Stimulated activated CD8-positive, alpha-beta memory T cell treated with anti-CD3 and anti-CD28 coated beads, Interleukin-12 subunit alpha, Interleukin-12 subunit beta, amount 100 ng/mL, for 1 hour (primary cell): ENCODE data around the gene LRSAM1.

Experiments used
- DNase-seq: peaks from one replicate; pipeline ENCODE4 v3.0.0-alpha.2; 2020; ENCODE audit warnings: low read depth

Gene LRSAM1

GRCh38 chr9:127497656-127498290 lies 46.5 kb downstream of the LRSAM1 start:
- DNase-seq = no peak

DNA sequence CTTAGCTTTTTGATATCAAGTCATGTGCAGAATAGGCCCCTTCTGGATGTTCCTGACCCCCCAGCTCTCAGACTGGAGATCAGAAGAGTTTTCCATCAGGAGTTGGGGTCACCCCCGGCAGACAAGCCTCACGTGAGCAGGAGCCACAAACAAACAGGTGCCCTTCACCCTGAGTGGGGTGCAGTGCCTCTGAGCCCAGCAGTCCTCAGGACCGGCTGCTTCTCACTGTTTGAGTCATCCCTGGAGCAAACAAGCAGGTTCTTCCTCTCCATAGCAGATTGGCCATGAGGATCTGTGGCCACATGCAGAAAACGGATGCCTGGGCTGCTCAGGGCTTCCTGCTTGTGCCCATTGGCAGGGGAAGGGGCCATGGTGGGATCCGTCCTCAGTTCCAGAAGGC lies 47.0 kb downstream of the LRSAM1 start:
- no peak for DNase-seq

DNA sequence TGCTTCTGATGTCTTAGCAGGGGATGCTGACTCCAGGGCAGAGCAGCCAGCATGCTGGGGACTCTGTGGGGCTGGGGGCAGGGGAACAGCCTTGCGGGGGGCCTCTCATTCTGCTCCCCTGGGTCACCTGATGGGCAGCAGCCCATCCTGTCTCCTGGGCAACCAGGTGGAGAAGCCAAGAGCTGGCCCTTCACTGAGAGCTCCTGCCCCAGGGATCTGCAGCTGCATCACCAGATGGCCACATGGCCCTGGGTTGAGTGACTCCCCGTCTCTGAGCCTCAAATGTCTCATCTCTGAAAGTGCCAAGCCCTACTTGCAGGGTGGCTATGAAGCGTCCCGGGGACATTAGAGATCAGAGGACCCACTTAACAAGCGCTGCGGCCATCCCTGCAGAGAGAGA lies 49.1 kb downstream of the LRSAM1 start:
- DNase-seq = no peak

- no peak for DNase-seq
Observed at GRCh38 chr9:127500862-127501261, 49.6 kb downstream of the LRSAM1 start.

DNA sequence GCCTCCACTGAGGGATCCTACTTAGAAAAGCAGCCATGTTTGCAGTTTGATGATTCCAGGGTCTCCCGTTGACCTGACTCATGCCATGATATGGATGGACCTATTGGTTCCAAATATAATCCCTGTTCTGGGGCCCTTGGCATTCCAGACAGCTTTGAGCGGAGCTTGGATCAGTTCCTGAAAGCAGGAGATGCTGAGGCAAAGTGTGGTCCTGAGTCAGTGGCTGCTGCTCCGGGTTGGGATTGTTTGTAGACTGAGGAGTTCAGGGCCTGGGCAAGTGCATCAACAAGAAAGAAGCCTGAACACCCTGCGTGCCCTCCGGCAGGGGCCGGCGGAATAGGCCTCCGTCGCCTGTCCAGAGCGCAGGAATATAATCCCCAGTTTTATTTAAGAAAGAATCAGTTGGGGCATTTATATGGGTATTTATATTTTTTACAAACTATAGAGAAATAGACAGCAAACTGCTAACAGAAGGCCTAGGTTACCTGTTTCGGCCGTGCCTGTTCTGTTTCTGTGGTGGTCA lies 50.6 kb downstream of the LRSAM1 start:
- no peak for DNase-seq

DNA sequence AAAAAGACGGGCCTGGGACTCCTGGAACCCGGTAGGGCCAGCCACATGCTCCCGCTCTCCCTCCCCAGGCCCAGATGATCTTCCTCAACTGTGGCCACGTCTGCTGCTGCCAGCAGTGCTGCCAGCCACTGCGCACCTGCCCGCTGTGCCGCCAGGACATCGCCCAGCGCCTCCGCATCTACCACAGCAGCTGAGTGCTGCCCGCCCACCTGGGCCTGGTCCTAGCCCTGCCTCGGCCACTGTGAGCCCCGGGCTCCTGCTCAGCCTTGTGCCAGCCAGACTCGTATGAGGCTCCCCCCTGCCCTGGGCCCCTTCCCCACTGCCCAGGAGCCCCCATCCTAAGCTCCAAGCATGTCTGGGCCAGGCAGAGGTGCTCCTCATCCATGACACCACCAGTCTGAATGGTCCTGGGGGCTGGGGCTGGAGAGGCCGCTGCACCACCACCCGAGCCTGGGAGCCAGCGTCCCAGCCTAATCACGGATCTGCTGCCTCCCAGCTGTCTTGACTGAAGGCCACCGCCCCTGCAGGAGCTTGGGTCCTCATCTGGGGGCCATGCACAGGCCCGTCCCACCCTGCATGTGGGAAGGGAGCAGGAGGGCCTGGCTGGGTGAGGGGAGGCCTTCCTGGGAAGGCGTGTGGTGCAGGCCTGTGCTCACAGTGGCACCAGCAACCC lies 51.5 kb downstream of the LRSAM1 start:
- DNase-seq = no peak

- DNase-seq = no peak
Observed at GRCh38 chr9:127503379-127503921, 52.1 kb downstream of the LRSAM1 start.

- peak; percentile 70 for DNase-seq
Observed at GRCh38 chr9:127503947-127504886, 52.9 kb downstream of the LRSAM1 start.

DNA sequence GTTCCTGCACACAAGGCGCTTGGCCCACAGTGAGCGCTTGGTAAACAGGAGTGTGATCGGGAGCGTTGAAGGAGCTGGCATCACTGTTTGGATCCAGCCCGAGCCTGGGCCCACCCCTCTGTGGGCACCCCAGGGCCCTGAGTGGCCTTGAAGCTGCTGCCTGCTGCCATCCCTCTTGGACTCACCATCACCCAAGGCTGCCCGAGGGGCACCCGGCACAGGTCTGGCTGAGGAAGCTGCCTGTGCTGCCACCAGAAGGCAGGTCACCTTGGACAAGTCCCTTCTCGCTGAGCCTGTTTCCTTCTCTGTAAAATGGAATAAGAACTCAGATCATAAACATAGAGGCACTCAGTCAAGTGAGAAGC lies 53.6 kb downstream of the LRSAM1 start:
- no peak for DNase-seq

DNA sequence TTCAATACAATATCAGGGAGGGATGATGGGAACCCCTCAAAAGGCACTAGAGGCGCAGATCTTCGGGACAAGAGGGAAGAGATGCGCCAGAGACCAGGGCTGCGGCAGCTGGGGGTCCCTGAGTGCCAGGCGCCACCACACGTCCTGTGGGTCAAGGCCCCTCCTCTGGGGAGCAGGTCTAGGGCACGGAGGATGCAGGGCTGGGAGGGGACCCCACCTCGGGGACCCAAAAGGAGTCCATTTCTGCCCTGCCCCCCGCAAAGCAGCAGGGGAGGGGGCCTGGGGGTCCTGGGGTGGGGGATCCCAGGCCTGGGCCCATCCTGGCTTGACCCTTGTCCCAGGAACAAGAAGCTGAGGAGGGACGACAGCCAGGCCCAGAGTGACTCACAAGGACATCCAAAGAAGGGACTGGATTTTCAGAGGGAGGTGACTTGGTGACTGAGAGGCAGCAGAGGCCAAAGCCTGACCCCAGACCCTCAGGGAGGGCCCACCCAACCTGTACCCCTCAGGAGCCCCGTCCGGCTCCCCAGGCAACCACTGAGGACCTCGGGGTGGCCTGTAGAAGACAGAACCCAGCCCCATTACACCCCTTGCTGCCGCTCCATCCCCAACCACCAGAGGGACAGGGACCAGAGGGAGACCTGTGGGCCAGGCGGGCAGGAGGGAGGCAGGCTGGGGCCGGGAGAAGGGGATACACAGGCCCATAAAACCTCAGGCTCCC lies 54.2 kb downstream of the LRSAM1 start:
- DNase-seq = no peak

- no peak for DNase-seq
Observed at GRCh38 chr9:127506117-127506813, 55.0 kb downstream of the LRSAM1 start.

DNA sequence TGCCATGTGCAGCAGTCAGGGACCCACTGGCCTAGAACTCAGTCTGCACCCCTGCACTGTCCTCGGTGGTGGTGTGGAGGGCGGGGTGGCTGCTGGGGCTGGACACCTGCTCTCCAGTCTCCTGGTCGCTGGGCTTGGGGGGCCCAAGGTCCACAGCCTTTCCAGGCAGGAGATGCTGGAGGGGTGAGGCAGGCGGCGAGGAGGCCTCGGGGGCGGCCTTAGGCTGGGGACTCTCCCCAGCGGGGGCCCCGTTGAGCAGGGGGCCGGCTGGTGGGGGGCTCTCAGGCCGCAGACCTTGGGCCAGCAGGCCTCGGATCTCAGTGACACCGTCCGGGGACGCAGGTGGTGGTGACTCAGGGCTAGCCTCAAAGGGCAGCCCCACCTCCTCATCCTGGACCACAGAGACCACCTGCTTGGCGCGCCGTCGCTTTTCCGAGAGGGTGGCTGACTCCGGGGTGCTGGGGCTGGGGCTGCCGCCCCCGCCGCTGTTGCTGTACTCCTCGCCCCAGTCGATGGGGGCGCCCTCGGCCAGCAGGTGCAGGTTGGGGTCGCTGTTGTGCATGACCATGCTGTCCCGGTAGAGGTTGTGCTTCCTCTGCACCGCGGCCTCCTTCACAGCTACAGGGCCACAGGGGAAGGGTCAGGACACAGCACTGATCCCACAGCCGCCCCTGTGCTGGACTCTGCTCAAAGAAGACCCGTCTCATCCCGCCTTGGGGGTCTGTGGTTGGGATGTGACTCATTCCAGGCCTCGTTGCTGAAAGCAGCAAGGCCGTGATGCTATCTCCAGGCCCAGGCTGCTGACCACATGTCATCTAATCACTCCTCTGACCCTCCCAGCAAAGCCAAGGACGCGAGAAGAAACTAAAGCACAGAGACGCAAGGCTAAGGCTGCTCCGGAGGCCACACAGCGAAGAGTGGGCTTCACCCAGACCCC lies 55.8 kb downstream of the LRSAM1 start:
- no peak for DNase-seq

GRCh38 chr9:127507751-127508648 lies 56.7 kb downstream of the LRSAM1 start:
- DNase-seq = no peak

DNA sequence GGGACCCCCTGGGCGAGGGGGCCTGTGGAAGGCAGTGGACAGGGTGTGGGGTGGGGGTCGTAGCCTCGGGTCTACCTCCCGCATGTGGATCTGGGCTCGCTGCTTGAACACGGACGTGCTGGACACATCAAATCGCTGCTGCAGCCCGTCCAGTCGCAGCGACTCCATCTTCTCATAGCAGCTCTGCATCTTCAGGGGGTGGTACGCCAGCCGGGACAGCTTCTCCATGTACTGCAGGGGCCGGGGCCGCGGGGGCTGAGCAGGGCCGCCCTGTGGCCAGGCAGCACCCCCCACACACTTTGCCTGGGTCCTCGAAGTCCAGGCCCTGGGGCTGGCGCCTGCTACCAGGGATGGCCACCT lies 57.6 kb downstream of the LRSAM1 start:
- no peak for DNase-seq

GRCh38 chr9:127509261-127509954 lies 58.1 kb downstream of the LRSAM1 start:
- DNase-seq = no peak

DNA sequence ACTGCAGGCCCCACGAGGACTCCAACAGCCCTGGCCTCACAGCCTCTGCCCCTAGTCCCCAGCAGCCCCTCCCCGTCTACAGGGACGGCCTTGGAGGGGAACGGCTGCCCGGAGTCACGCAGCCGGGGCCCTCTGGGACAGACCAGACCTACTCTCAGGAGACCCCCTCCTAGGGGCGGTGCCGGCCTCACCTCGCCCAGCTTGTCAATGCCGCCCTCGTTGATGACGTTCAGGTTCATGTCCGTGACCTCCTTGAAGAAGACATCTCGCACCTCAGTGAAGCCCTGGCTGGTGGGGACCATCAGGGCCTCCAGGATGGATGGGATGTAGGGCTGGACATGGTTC lies 58.6 kb downstream of the LRSAM1 start:
- no peak for DNase-seq

GRCh38 chr9:127514468-127514867 lies 63.2 kb downstream of the LRSAM1 start:
- no peak for DNase-seq

DNA sequence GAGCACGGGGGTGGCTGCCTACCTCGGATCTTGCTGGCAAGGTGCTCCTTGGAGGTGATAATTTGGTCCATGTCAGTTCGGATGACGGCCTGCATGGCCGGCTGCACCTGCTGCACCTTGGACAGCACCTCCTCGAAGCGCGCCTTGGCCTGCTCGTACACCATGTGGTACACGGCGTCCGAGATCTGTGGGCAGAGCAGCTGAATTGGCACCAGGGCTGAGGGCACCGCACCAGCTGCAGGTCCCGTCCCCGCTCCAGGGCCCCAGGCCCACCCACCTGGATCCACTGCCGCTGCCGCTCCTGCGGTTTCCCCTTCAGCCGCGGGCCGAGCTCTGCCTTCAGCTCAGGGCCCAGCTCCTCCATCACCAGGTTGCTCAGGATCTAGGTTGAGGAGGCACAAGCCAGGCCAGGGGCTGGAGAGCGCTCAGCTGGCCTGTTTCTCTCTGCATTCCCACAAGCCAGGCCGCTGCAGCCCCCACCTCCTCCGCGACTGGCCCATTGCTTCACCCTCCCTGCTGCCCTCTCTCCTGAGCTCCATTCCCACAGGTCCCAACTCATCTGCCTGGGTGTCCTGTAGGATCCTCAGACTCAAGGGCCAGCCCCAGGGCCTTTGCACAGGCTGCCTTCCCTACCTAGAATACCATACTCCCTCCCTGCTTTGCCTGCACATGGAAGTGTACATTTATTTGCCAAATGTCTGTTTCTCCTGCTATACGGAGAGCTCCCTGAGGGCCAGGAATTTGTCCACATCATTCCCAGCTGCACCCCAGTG lies 65.7 kb downstream of the LRSAM1 start:
- no peak for DNase-seq
